Erythroblast (primary cell): ENCODE results near the gene FBXO33.
A peak's percentile ranks its signal among the peaks of the same experiment; 100 is the strongest.

Experiments used
- DNase-seq, 2 experiments: peaks; one replicate each; lab custom pipeline; 2025; lab: John Stamatoyannopoulos, UW
- GATA1 ChIP-seq: IDR thresholded peaks from 2 replicates; pipeline ENCODE4 v1.6.1; 2011; ENCODE audit warnings: low read depth, mild to moderate bottlenecking, control low read depth, low read length, moderate library complexity
- POLR2A ChIP-seq: IDR thresholded peaks from 2 replicates; pipeline ENCODE4 v1.6.1; 2011; ENCODE audit warnings: mild to moderate bottlenecking, low read length

FBXO33 gene

GRCh38 chr14:39432179-39432618 is at the start of gene FBXO33:
FBXO33 (minus strand) TSS chr14:39432433; CDS start chr14:39432162, 271 bp downstream.
- peak; percentile 98 for DNase-seq
- TF ChIP-seq POLR2A (peak; percentile 68), GATA1 (no peak)

GRCh38 chr14:39474416-39474911 is 42.2 kb upstream of the FBXO33 start:
- DNase-seq, result no peak
- no peak for TF ChIP-seq POLR2A
- TF ChIP-seq GATA1, result no peak

GRCh38 chr14:39472078-39472477 is 39.8 kb upstream of the FBXO33 start:
- no peak for TF ChIP-seq GATA1
- TF ChIP-seq POLR2A, result no peak
- no peak for DNase-seq

GRCh38 chr14:39469094-39469710 is 37.0 kb upstream of the FBXO33 start:
- DNase-seq, result peak; percentile 36 to 45
- TF ChIP-seq GATA1 (no peak), POLR2A (no peak)

GRCh38 chr14:39467889-39468524 is 35.8 kb upstream of the FBXO33 start:
- peak; percentile 39 to 49 for DNase-seq
- TF ChIP-seq POLR2A (no peak), GATA1 (no peak)

GRCh38 chr14:39459795-39460478 is 27.7 kb upstream of the FBXO33 start:
- DNase-seq, result no peak
- TF ChIP-seq GATA1 (no peak), POLR2A (no peak)

GRCh38 chr14:39456702-39457250 is 24.5 kb upstream of the FBXO33 start:
- no peak for TF ChIP-seq POLR2A
- TF ChIP-seq GATA1, result no peak
- no peak for DNase-seq

- no peak for DNase-seq
- no peak for TF ChIP-seq GATA1
- no peak for TF ChIP-seq POLR2A
These were observed 22.8 kb upstream of the FBXO33 start for GRCh38 chr14:39454906-39455539.

- no peak for TF ChIP-seq GATA1
- TF ChIP-seq POLR2A, result no peak
- no peak for DNase-seq
These were observed 20.4 kb upstream of the FBXO33 start for GRCh38 chr14:39452680-39453079.

- DNase-seq, result no peak
- no peak for TF ChIP-seq GATA1
- TF ChIP-seq POLR2A, result no peak
These were observed 19.6 kb upstream of the FBXO33 start for GRCh38 chr14:39451811-39452210.

- peak in 1 of 2 experiments; percentile 22 for DNase-seq
- no peak for TF ChIP-seq GATA1
- TF ChIP-seq POLR2A, result no peak
These were observed 15.0 kb upstream of the FBXO33 start for GRCh38 chr14:39447175-39447661.

- no peak for DNase-seq
- TF ChIP-seq POLR2A (no peak), GATA1 (no peak)
These were observed 14.0 kb upstream of the FBXO33 start for GRCh38 chr14:39446131-39446744.

GRCh38 chr14:39442293-39442692 is 10.1 kb upstream of the FBXO33 start:
- no peak for TF ChIP-seq GATA1
- TF ChIP-seq POLR2A, result no peak
- no peak for DNase-seq
